ENCODE results near the gene CLIC5.
"Not testable (repeated sequence)": the region's sequence is repeated elsewhere in the genome, so short reads cannot be mapped to it uniquely, and the experiment has no call there.

CLIC5 gene

DNA sequence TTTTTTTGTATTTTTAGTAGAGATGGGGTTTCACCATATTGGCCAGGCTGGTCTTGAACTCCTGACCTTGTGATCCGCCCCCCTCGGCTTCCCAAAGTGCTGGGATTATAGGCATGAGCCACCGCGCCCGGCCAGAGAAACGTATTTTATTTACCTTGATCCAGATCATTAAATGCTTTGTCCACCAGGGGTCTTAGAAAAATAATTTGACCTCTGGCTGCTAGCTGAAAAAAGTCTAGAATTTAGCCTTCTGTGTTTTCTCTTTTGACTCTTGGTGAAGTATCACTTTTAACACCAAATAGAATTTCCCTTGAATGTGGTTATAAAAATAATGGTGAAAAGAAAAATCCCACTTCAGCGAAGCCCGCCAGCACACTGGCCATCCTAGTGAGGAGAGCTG lies 89.2 kb downstream of the CLIC5 start:
- DNase-seq (ENCODE audit: low read depth): not testable (repeated sequence)

DNA sequence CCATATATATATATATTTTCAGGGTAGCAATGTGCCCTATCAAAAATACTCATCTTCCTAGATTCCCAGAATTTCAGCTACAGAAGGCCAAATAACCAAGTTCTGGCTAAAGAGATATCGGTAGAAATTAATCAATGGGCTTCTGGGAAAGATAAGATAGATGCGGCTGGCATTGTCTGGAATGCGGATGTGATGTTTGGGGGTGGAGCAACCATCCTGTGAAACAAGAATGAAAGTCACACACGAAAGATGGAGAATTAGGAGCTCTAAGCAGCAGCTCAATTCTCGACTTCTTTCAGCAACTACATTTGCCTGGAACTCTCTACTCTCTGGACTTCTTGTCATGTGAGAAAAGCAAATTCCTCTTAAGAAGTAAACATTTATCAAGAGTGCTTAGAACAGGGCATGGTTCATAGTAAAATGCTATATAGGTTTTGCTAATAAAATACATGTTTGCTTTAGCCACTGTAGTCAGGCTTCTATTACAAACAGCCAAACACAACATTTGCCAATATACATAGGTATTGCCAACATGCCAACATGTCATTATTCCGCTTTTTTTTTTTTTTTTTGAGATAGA lies 90.8 kb downstream of the CLIC5 start:
- no peak for DNase-seq (ENCODE audit: low read depth)

DNA sequence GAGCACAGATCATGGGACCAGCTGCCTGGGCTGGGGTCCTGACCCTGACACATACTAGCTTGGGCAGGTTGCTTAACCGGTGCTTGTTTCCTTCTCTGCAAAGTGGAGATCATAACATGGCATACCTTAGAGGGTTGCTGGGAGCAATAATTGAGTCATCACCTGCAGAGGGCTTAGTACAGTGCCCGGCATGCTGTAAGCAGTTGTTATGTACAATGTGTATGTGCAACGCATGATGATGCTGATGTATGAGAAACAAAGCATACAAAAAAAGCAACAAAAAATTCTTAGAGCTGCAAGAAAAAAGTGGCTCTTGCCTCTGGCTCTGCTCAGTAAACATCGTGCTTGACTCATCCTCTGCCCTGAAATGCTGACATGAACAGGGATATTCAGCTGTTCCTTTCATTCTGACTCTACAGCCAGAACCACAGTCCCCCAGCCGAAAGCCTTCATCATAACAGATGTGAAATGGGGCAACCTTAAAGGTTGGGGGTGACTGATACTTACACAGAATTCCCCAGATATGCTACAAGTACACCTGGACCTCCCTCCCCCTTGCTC lies 91.7 kb downstream of the CLIC5 start:
- no peak for DNase-seq (ENCODE audit: low read depth)

DNA sequence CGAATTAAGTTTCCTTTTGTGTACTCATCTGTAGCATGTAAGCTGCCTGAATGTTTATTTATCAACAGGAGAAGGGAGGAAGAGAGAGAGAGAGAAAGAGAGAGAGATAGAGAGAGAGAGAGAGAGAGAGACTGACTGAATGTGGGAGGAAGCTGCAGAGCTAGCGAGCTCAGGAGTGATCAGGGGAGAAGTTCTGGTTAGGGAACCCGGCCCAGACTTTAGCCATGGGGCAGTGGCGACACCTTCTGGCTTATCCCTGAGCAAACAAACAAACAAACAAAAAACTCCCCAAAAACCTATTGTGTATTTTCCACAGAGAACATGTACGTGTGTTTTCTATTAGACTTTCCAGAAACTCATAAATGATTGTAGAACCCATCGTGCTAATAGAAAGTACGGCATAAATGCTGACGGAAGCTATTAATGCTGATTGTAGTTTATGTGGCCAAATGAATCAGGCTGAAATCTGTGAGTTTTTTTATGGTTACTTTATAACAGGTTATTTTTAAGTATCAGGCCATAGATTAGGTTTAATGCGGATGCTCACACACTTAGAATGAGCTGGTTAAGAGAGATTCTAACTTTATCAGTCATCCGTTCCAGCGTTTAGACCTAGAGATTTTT lies 92.8 kb downstream of the CLIC5 start:
- peak; percentile 27 for DNase-seq (ENCODE audit: low read depth)

DNA sequence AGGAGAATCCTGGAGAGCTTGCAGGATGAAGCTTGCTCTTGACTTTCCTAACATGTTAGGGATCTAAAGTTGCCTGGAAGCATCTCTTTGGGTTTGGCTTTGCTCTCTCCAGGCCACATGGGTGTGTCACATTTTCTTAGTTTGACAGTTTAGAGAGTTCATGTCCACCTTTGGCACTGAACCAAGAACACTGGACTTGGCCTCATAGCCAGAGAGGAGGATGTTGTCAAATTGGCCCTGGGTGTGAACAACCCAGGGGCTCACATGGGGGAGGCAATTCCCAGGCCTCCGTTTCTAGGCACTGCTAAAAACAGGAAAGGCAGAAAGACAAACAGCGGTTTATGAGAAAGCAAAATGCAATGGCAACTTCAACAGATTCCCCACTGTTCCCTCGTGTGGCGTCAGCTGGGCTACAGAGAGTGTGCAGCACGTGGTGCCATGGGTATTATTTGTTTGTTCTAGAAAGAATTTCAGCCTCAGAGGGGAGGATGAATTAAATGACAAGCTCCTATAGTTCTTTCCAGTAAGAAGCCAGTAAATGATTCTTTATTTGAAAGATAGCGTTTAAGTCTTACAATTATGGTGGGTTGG lies 93.9 kb downstream of the CLIC5 start:
- DNase-seq (ENCODE audit: low read depth): no peak

DNA sequence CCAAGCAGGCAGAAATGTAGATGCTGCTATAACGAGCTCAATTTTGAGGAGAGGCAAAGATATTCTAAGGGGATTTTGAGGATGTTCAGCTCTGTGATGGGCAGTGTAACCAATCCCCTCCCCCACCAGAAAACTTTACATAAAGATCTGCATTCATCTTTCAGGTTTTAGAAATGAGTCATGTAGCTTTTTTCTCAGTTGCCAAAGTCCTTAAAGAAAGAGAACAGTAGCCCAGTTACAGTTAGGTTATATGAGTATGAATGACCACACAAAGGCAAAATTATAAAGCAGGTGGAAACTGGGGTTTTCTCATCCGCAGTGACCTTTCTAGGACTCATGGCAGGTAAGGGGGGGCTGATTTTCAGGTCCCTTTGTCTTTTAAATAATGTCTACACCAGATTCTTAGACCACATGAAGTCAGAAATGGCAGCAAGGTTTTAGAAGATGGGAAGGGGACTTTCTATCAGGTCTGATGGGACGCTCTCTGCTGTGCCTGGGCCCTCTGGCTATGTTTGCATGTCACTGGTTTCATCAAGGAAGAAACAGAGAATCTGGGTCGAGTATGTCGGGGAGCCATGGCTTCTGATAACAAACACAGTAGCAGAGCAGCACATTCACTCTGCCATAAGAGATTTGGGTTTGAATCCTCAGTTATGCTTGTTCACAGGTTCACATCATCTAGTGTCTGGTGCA lies 94.7 kb downstream of the CLIC5 start:
- DNase-seq (ENCODE audit: low read depth): no peak

DNA sequence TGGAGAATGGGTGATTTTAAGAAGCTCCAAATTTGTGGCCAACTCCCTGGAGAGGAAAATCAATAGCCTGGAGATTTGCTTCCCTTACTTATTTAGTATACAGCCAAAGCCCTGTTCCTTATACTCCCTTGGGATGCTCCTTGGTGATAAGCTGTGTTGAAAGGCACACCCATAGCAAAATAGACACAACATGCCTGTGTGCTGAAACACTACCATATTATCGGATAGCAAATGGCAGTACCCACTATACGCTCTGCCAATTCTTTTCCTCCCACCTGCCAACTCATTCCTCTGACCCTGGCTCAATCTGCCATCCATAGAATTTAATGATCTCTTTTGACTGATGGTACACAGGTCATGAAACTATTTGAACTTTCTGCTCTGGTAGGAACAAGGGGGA lies 98.2 kb downstream of the CLIC5 start:
- DNase-seq (ENCODE audit: low read depth): no peak

DNA sequence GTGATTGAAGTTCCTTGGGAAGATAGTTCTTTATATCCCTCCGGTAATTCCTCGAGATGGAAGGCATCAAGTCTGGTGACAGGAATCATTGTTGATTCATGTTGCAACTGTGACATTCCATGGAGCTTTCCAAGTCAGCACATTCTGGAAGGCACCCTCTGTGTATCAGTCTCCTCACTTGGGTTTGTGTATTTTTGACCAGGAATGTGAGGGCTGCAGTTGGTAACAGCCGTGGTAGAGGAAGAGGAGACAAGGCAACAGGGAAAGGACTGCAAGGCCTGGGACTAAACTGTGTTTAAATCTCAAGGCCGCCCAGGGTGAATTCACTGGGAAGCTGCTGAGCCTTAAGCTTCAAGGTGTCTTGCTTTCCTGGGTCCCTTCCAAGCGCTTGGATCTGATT lies 99.0 kb downstream of the CLIC5 start:
- DNase-seq (ENCODE audit: low read depth): no peak

DNA sequence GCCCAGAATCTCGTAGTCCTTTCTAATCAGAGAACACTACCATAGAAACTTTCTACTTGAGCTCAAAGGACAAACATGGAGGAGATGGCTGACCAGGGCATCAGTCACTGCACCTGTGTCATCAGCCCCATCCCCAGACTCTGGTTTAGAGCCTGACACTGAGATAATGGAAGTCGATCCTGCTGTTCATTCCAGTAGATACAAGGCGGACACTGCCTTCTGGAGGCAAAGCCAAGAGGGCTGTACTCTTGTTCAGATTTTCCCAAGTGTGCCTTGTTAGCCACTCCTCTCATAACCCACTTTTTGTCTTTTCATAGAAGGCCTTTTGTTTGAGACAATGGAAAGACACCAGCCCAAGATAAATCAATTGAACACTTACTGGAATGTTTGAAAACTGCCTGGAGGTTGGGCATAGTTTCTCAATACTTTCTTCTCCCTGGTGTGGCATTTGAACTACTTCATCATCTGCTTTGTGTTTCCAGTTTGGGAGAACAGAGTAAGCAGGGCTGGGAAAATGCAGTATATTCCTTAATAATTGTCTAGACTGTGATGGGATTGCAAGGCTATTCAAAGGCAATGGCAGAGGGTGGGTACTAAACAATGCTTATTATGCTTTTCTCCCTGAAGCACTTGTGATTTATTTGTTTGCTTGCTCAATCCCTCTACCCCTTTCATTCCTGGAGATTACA lies 99.7 kb downstream of the CLIC5 start:
- no peak for DNase-seq (ENCODE audit: low read depth)

DNA sequence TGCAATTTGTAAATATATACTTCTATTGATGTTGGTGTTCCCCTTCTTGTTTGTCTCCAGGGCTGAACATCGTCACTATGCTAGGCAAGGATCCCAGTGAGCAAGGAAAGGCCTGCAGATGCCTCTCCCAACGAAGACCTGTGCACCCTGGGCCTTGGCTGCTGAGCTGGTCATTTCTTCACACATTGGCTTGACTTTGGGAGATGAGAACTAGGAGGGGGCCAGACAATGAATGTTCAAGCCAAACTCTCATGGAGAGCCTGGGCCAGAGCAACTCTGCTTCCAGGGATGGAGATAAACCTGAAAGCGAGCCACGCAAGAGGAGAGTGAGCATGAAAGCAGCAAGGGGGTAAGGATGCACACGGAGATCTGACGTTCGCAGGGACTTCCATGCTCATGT lies 104.0 kb downstream of the CLIC5 start:
- DNase-seq (ENCODE audit: low read depth): no peak

DNA sequence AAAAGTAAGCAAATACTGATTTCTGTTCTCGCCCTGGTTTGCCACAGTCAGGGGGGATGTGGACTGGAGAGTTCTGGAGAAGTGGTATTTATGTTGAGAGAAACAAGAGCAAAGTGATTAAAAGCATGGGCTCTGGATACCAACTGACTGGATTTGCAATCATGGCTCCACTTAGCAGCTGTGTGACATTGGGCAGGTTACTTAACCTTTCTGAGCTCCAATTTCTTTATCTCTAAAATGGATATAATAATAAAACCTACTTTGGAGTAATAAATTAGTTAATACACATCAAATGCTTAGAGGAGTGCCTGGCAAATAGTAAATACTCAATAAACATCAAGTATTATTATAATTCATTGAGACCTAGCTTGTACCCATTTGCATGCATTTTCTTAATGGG lies 111.7 kb downstream of the CLIC5 start:
- no peak for DNase-seq (ENCODE audit: low read depth)

DNA sequence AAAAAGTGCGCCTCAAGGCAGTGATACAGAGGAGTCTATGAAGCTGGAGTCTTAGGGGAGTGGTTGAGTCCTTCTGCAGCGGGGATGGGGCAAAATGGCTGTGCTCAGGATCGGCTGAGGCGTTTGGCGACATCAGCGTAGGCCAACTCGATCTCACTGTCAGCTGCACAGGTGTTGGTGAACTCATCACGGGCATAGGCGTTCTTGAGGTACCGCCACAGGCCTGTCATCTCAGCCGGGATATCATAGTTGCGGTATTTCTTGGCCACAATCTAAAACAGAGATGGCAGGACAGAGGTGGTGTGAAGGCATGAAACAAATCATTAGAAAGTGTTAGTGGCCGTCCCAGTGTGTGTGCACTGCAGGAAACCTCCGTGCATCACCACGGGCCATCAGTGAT lies 112.7 kb downstream of the CLIC5 start:
- DNase-seq (ENCODE audit: low read depth): no peak

DNA sequence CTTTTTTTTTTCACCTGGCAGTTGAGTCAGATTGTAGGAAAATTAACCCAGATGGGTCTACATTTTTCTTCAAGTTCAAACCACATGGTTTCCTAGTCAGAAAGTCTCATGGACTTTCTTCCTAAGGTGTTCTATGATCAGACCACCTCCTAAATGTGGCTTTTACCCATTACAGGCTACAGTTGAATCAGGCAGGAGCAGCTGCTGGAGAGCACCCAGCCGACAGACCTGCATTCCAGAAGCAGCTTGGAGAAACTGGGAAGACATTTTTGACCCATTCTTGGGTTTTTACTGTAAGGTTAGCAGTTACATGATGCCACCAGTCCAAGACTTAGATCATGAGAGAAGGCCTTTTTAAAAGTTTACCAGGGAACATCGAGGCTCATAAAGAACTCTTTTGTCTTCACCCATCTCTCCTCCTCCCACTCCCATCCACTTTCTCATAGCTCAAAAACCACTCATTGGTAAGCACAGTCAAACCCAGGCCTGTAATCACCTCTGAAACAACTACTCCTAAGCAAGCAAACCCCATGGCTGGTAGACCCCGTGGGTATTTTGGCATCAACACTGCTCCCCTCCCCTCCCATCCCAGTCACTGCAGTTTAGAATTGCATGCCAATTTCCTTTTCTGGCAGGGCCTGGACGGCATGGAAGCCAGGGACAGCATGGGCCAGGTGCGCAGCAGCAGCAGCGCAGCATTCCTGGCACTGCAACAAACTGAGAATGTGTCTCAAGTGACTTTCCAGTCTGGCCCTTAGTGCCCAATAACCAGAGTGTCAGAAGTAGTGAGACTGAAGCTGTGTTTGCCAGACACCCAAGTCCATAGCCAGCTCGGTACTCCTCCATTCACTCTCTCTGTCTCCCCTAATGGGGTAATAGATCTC lies 113.7 kb downstream of the CLIC5 start:
- no peak for DNase-seq (ENCODE audit: low read depth)

DNA sequence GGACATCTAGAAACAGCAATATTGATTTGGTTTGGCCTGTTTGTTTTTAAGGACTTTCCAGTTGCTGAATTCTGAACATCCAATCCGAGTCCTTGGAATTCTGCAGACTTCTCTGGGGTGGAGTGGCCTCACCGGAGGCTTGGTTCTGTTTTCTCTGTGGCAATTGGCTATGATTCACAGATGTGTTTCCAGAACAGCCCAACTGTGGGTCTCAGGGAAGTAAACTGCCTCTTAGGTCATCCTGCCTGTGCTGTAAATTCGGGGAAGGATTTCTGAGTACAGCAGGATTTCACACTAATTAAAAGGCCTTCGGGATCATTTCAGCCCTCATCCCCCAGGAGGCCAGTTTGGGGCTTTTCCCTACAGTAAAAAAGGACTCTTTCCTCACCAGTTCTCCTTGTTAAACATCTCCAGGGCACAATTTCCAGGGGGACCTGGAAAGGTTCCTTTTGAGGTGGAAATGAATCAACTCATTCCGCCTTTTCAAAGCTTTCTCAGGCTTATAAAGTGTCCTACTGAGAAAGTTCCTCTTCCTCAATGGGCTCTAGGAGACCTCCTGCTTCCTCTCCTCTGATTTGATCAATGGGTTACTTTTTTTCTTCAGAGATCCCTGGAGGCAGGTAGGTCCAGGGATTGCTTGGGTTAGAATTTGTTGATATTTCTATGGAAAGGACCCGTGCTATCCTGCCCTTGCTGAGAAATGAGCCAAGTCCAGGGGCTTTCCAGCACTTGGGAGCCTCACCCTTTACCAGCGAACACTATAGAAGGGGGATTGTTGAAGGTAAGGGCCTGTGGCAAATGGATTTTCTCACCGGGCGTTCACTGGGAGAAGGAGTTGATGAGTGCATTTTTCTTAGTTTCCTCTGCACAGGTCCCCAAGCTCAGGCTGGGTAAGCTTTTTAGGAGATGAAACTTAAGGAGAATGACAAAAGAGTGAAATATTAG lies 114.6 kb downstream of the CLIC5 start:
- no peak for DNase-seq (ENCODE audit: low read depth)

DNA sequence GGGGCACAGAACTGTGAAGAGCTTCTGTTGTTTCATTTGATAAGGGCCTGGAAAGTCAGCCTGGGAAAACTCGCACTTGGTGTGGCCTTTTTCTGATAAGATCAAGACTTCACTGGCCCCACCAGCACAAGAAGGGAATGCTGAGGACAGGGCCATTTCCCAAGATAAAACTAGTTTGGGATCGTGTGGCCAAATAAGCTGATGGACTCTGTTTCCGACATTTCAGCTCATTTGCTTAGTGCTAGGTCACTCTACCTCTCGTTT lies 116.0 kb downstream of the CLIC5 start:
- no peak for DNase-seq (ENCODE audit: low read depth)

DNA sequence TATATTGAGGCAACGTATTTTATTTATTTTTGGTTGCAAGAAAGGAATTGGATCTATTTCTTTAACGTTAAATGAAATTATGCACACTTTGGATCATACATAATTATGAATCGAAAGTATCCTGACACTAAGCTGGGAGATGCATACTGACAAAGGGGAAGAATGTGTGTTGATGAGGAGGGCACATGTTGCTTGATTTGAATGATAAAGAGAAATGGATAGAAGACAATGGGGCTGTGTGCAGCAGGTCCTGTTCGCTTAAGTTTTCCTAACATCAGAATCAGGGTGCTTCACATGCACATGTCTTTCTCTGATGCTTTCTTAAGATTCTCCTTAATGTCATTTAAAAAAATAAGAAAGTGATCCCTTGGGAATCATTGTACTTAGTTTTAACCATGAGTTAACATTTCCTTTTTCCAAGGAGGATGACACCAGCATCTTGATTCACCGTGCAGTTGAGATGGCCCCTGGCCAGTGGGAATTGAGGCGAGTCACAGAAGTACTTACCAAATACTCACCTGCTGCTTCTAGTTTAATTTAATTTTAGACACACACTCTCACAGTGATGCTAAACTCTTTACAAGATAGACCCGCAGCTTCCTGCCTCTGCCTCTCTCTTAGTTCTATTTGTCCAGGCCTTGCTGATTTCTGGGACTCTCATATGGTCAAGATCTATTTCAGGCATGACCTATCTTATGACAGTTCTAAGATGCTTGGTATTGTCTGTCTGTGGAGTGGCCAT lies 116.5 kb downstream of the CLIC5 start:
- no peak for DNase-seq (ENCODE audit: low read depth)

DNA sequence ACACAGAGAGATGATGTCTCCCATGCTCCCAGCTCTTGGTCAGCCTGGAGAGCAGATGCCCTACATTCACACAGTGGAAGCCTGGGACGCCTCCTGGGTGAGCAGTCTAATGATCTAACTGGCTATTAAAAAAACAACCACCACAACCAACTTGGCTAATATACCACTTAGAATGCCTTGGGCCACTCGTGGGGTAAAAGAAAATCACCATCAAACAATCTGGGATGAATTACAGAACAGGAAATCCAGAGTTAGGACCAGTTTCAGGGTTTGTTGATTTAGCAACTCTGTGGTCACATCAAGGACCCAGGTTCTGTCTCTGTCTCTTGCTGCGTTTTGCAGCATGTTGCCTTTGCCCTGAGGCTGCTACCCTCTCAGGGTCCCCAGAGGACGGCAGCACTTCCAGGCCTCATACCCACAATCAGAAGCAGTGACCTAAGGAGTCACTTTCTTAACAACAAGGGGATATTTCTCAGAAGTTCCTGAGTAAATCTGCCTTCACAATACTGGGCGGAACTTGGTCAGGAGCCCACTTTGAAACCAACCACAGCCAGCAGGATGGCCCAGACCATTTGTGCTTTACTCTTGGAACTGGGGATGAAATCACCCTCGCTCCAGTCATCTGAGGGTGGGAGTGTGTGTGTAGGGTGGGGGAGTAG lies 118.7 kb downstream of the CLIC5 start:
- DNase-seq (ENCODE audit: low read depth): no peak

DNA sequence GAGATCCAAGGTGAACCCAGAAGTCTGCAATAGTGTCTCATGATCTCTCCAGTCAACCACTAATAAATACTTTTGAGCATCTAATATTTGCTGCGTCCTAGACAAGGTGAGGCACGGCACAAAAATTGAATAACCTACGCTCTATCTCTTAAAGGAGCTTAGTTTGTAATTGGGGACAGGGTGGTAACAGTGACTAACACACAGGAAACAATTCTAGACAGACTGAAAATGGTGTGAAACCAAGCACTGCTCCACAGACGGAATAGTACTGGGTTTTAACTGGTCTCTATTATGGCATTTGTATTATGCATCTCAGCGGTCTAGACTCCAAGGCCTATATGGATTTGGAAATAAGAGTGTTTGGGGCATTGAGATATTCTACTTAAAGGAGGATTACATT lies 120.1 kb downstream of the CLIC5 start:
- DNase-seq (ENCODE audit: low read depth): no peak

DNA sequence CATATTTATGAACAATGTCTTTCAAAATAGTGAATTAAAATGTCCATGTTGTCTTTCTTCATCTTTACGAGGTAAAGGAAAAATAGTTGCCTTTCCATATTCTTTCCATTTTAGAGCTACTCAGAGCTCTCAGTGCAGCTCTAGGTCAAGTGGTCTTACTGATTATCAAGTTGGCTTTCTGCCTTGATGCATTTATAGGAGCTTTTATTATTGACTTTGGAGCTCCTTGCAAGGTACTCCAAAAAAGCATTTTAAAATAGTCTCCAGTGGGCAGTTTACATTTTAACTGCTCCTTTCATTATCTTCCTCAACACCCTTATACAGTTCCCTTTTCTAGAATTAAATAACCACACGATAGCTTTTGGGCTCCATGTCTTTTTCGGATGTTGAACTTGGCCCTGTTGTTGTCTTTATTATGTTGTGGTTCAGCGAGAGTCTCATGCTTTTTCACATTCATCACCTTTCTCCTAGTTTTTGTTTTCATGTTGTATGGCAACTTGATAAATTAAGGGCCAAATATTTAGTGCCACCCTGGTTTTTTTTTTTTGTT lies 122.9 kb downstream of the CLIC5 start:
- no peak for DNase-seq (ENCODE audit: low read depth)
